ENCODE measurements around the gene CYP4F8. TPM values are rescaled to one million over a fixed set of nuclear protein-coding genes. Genes with fewer than 3 reads are reported as not detected.

CYP4F8 gene
- polyA plus RNA-seq, 1 of the 3 experiments (the other 2 are of a cell fraction) = not detected

GRCh38 chr19:15641901-15642491 is 27.0 kb downstream of the CYP4F8 start:
- TF ChIP-seq CHD2 (IDR thresholded peaks at IDR 0.05; ENCODE audit: low read length, partially characterized antibody) (no peak), YY1 (IDR thresholded peaks at IDR 0.05; ENCODE audit: low read depth) (no peak), JUND (IDR thresholded peaks at IDR 0.05) (no peak), GABPA (IDR thresholded peaks at IDR 0.05; ENCODE audit: low read depth) (no peak), MXI1 (IDR thresholded peaks at IDR 0.05; ENCODE audit: low read depth, low read length) (no peak), TEAD4 (IDR thresholded peaks at IDR 0.05; ENCODE audit: borderline replicate concordance, insufficient read depth) (no peak)
- TF ChIP-seq, protein P1, sequence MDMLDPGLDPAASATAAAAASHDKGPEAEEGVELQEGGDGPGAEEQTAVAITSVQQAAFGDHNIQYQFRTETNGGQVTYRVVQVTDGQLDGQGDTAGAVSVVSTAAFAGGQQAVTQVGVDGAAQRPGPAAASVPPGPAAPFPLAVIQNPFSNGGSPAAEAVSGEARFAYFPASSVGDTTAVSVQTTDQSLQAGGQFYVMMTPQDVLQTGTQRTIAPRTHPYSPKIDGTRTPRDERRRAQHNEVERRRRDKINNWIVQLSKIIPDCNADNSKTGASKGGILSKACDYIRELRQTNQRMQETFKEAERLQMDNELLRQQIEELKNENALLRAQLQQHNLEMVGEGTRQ (IDR thresholded peaks at IDR 0.05; ENCODE audit: borderline replicate concordance, low read depth, low read length) = no peak
- TF ChIP-seq, protein P2, sequence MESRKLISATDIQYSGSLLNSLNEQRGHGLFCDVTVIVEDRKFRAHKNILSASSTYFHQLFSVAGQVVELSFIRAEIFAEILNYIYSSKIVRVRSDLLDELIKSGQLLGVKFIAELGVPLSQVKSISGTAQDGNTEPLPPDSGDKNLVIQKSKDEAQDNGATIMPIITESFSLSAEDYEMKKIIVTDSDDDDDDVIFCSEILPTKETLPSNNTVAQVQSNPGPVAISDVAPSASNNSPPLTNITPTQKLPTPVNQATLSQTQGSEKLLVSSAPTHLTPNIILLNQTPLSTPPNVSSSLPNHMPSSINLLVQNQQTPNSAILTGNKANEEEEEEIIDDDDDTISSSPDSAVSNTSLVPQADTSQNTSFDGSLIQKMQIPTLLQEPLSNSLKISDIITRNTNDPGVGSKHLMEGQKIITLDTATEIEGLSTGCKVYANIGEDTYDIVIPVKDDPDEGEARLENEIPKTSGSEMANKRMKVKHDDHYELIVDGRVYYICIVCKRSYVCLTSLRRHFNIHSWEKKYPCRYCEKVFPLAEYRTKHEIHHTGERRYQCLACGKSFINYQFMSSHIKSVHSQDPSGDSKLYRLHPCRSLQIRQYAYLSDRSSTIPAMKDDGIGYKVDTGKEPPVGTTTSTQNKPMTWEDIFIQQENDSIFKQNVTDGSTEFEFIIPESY (IDR thresholded peaks at IDR 0.05; ENCODE audit: borderline replicate concordance, low read depth) = no peak
- Histone ChIP-seq H3K27me3 (ENCODE audit: insufficient read depth) (no peaks in the 10 kb centered on the region), H4K20me1 (ENCODE audit: insufficient read depth) (no peaks in the 10 kb centered on the region), H3K79me2 (ENCODE audit: insufficient read depth) (no peaks in the 10 kb centered on the region), H3K9me2 (no peaks in the 10 kb centered on the region), H3K4me2 (no peak overlapping the region), H2AFZ (ENCODE audit: low read depth) (no peak overlapping the region), H3K4me1 (ENCODE audit: control insufficient read depth in 1 of 2, insufficient read depth in 2 of 2, low read depth in 1 of 2, low read length in 1 of 2) (no peaks in the 10 kb centered on the region), H3K4me3 (ENCODE audit: low read depth in 2 of 2, low read length in 1 of 2) (no peak overlapping the region), H3K36me3 (replicated peaks in 1 of 2; ENCODE audit: control insufficient read depth in 1 of 2, insufficient read depth in 2 of 2, low read length in 1 of 2) (no peaks in the 10 kb centered on the region), H3F3A (replicated peaks; ENCODE audit: insufficient read depth) (no peaks in the 10 kb centered on the region), H3K9ac (no peak overlapping the region), H3K9me3 (no peaks in the 10 kb centered on the region), H3K27ac (ENCODE audit: low read depth in 2 of 2, low read length in 1 of 2) (no peak overlapping the region)
- no peak for DNase-seq
- ChIA-PET POLR2A (no interaction called here), CTCF (no interaction called here)
- 12% methylated on average over 5 of the region's 5 CpGs for WGBS (ENCODE audit: low lambda C conversion rate)

DNA sequence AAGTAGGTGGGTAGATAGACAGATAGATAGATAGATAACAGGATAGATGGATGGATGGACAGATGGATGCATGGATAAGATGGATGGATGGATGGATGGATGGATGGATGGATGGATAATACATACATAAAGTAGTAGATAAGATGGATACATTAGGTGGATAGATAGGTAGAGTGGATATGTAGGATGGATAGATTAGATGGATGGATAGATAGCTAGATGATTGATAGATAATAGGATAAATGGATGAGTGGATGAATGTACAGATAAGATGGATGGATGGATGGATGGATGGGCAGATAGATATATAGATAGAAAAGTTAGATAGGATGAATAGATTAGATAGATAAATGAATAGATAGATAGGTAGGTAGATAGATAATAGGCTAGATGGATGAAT is 27.8 kb downstream of the CYP4F8 start:
- no peak overlapping the region for H3K4me3 ChIP-seq (ENCODE audit: low read depth in 2 of 2, low read length in 1 of 2)
- no peak for DNase-seq
- no peaks in the 10 kb centered on the region for H3K9me3 ChIP-seq
- no peak overlapping the region for H2AFZ ChIP-seq (ENCODE audit: low read depth)
- H3K27ac ChIP-seq (ENCODE audit: low read depth in 2 of 2, low read length in 1 of 2) = no peak overlapping the region
- H3K27me3 ChIP-seq (ENCODE audit: insufficient read depth) = no peaks in the 10 kb centered on the region
- H3K79me2 ChIP-seq (ENCODE audit: insufficient read depth) = no peaks in the 10 kb centered on the region
- H3K4me2 ChIP-seq = no peak overlapping the region
- H3F3A ChIP-seq (replicated peaks; ENCODE audit: insufficient read depth) = no peaks in the 10 kb centered on the region
- H3K36me3 ChIP-seq (replicated peaks in 1 of 2; ENCODE audit: control insufficient read depth in 1 of 2, insufficient read depth in 2 of 2, low read length in 1 of 2) = no peaks in the 10 kb centered on the region
- POLR2A ChIA-PET = no interaction called here
- no peaks in the 10 kb centered on the region for H3K4me1 ChIP-seq (ENCODE audit: control insufficient read depth in 1 of 2, insufficient read depth in 2 of 2, low read depth in 1 of 2, low read length in 1 of 2)
- H3K9ac ChIP-seq = no peak overlapping the region
- TF ChIP-seq, protein P3, sequence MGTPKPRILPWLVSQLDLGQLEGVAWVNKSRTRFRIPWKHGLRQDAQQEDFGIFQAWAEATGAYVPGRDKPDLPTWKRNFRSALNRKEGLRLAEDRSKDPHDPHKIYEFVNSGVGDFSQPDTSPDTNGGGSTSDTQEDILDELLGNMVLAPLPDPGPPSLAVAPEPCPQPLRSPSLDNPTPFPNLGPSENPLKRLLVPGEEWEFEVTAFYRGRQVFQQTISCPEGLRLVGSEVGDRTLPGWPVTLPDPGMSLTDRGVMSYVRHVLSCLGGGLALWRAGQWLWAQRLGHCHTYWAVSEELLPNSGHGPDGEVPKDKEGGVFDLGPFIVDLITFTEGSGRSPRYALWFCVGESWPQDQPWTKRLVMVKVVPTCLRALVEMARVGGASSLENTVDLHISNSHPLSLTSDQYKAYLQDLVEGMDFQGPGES (IDR thresholded peaks at IDR 0.05; ENCODE audit: low read depth, low read length) = no peak
- no peak for TF ChIP-seq GATA2 (CRISPR knock-in tag; IDR thresholded peaks at IDR 0.05)
- no peak for TF ChIP-seq TEAD4 (IDR thresholded peaks at IDR 0.05; ENCODE audit: borderline replicate concordance, insufficient read depth)
- TF ChIP-seq, protein P4, sequence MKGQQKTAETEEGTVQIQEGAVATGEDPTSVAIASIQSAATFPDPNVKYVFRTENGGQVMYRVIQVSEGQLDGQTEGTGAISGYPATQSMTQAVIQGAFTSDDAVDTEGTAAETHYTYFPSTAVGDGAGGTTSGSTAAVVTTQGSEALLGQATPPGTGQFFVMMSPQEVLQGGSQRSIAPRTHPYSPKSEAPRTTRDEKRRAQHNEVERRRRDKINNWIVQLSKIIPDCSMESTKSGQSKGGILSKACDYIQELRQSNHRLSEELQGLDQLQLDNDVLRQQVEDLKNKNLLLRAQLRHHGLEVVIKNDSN (IDR thresholded peaks at IDR 0.05; ENCODE audit: borderline replicate concordance, low read depth) = no peak
- TF ChIP-seq, protein P1 (IDR thresholded peaks at IDR 0.05; ENCODE audit: borderline replicate concordance, low read depth, low read length) = no peak
- no peak for TF ChIP-seq ELF1 (IDR thresholded peaks at IDR 0.05)
- no peak for TF ChIP-seq CHD2 (IDR thresholded peaks at IDR 0.05; ENCODE audit: low read length, partially characterized antibody)
- TF ChIP-seq FOSL2 (IDR thresholded peaks at IDR 0.05; ENCODE audit: borderline replicate concordance, low read depth) = no peak
- no peak for TF ChIP-seq EP300 (IDR thresholded peaks at IDR 0.05; ENCODE audit: borderline replicate concordance in 1 of 2, low read depth in 1 of 2, low read length in 1 of 2)
- no peak for TF ChIP-seq TAF1 (IDR thresholded peaks at IDR 0.05; ENCODE audit: borderline replicate concordance, low read depth, low read length)
- no peaks in the 10 kb centered on the region for H4K20me1 ChIP-seq (ENCODE audit: insufficient read depth)
- H3K9me2 ChIP-seq = no peaks in the 10 kb centered on the region
- CTCF ChIA-PET = no interaction called here

All from SK-N-SH (cell line).